GM12801 (cell line): ENCODE results near the gene VEZT.

Experiments
- TF ChIP-seq, protein P1 (sequence below): IDR thresholded peaks from one replicate; pipeline ENCODE4 v1.5.1; 2011; ENCODE audit warnings: control low read depth; ENCODE audit not compliant: insufficient read length; ENCODE audit errors: extremely low read depth

The VEZT gene, protein sequence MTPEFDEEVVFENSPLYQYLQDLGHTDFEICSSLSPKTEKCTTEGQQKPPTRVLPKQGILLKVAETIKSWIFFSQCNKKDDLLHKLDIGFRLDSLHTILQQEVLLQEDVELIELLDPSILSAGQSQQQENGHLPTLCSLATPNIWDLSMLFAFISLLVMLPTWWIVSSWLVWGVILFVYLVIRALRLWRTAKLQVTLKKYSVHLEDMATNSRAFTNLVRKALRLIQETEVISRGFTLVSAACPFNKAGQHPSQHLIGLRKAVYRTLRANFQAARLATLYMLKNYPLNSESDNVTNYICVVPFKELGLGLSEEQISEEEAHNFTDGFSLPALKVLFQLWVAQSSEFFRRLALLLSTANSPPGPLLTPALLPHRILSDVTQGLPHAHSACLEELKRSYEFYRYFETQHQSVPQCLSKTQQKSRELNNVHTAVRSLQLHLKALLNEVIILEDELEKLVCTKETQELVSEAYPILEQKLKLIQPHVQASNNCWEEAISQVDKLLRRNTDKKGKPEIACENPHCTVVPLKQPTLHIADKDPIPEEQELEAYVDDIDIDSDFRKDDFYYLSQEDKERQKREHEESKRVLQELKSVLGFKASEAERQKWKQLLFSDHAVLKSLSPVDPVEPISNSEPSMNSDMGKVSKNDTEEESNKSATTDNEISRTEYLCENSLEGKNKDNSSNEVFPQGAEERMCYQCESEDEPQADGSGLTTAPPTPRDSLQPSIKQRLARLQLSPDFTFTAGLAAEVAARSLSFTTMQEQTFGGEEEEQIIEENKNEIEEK

DNA sequence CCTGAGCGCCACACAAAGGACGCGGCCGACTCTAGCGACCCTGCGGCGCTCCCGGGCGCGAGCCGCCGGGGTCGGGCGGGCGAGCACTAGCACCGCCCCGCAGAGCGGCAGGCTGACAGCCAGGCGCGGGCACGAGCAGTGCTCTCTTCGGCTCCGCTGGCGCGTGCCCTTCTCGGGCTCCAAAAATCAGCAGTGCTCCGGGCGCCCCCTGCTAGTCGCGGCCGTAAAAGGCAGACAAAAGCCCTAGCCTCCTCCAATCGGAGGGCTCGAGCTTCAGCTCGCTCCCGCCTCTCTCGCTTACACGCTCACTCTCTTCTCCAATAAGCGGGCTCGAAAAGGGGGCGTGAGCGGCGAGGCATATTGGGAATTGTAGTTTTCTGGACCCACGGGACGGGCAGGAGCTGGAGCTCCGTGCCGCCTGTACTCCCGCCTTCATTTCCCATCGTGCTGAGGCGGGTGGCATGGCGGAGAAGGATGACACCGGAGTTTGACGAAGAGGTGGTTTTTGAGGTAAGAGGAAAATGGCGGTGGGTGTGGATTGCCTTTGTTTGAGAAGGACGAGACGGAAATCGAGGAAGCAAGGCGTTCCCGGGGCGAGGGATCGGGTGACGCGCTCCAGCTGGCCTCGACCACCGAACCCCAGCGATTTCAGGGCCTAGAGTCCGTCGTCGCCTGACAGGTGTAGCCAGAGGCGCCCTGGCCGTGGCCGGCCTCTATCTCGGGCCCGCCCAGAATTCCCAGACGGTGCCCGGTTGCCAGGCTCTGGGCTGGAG lies at the start of gene VEZT, which contains the start of gene FGD6:
Gene VEZT (plus strand): TSS at position 431 of the 773 bp plus-strand sequence. CDS start 44 bp downstream, at position 475.
Gene FGD6 (minus strand): TSS at position 91 of the 773 bp plus-strand sequence. CDS start 227 bp downstream, outside the sequence.
- TF ChIP-seq, protein P1, sequence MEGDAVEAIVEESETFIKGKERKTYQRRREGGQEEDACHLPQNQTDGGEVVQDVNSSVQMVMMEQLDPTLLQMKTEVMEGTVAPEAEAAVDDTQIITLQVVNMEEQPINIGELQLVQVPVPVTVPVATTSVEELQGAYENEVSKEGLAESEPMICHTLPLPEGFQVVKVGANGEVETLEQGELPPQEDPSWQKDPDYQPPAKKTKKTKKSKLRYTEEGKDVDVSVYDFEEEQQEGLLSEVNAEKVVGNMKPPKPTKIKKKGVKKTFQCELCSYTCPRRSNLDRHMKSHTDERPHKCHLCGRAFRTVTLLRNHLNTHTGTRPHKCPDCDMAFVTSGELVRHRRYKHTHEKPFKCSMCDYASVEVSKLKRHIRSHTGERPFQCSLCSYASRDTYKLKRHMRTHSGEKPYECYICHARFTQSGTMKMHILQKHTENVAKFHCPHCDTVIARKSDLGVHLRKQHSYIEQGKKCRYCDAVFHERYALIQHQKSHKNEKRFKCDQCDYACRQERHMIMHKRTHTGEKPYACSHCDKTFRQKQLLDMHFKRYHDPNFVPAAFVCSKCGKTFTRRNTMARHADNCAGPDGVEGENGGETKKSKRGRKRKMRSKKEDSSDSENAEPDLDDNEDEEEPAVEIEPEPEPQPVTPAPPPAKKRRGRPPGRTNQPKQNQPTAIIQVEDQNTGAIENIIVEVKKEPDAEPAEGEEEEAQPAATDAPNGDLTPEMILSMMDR: no peak

DNA sequence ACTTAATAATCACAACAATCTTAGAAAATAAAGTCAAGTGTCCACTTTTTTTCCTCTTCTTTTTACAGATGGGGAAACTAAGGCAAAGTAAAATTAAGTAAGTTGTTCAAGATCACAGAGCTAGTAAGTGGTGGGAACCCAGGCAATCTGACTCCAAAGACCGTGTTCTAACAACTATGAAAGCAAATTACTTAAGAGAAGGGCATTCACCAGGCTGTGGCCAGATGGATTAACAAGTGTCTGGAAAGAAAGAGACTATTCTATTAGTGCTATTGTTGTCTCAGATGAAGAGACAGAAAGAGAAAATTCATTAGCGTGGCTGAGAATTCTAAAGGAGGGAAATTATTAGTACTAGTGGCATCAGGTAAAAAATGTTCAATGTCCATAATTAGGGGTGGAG lies 48.9 kb upstream of the VEZT start:
- TF ChIP-seq, protein P1: no peak

DNA sequence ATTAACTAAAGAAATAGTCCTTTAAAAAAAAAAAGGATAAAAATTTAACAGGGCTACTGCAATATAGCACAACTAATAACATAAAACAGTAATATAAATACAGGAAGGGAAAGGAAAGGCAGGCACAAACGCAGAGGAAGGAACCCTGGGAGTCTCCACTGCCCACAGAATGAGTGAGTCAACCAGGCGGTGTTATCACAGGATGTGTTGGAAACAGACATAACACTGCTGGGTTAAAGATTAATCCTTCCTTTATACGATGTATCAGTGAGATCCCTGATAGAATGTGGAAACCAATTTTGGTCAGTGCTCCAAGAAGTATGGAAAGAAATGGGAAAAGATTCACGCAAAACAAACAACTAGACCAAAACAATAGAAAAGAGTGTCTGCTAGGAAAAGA lies 48.2 kb upstream of the VEZT start:
- TF ChIP-seq, protein P1: no peak

DNA sequence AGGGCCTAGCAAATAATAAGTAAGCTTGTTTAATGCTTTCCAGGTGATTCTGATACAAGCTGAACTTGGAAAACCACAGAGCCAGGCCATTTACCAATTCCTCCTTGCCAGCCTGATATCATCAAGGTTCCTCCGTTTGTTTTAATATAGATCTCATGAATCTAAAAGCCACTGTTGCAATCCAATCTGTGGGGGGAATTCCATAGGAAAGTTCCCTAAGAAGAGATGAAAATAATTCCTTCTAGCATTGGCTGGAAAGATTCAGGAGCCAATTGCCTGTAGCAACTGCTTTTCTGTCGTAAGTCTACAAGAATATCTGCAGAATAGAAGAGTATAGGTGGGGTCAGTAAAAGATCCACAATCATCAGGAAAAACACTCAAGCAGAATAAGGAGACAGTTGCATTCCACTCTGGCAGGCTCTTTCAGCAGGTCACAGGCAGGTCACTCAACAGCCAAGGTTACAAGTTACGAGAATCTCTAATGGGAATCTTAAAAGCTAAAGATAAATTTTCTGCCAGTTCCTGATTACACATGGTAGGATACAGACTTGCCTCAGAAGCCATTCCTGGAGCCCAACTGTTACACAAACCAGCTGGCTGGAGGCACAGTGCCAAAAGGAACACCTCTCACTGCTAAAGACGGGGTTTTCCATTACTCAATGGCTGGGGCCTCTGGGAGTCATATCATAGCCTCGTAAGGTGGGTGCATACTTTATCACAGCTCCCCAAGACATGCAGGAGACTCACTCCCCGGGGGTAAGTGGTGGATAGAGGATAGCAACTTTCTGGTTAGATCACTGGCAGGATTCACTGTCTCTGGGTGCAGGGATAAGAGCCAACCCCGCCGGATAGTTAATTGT lies 44.0 kb upstream of the VEZT start:
- TF ChIP-seq, protein P1: no peak

DNA sequence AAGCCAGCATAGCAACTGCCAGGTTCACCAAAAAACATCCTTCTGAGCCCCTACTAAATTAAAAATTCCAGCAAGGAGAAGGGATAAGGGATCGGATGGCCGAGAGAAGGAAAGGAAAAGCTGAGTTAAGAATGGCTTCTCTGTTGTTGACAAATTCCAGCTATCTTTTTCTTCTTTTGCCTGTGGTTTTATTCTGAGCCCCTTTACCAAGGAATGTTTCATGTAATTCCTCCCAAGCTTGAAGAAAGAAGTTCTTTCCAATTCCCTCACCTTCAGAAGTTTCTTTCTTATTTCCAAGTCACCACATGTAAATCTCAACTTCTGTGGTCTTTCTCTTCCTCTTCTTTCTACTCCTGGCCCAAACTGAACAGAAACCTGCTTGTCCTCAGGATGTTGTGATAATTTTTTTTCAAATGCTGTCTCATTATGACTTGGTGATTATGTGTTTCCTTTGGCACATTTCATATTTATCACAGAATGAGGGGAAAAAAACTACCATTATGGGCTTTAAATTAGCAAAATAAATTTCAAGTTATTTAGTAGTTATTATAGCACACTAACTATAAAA lies 40.3 kb upstream of the VEZT start:
- TF ChIP-seq, protein P1: no peak

DNA sequence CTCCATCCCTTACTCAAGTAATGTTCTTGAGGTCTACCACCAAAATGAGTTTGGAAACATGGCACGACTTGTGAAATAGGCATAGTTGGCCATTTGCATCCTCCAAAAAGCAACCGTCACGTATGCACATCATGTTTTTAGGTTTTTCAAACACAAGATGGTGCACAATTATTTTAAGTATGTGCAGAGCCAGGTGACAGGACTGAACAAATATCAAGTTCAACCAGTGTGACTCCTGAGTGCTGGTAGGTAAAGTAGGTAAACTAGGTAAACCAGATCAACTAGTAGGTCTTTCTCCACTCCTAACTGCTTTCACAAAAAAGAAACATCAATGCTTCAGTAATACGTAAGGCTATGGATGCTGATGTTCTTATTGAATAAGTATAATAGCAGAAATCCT lies 39.5 kb upstream of the VEZT start:
- TF ChIP-seq, protein P1: no peak
